ENCODE results near the gene P2RX5.

Gene P2RX5

GRCh38 chr17:3635474-3636153 is 60.3 kb downstream of the P2RX5 start:
- TF ChIP-seq, protein P1, sequence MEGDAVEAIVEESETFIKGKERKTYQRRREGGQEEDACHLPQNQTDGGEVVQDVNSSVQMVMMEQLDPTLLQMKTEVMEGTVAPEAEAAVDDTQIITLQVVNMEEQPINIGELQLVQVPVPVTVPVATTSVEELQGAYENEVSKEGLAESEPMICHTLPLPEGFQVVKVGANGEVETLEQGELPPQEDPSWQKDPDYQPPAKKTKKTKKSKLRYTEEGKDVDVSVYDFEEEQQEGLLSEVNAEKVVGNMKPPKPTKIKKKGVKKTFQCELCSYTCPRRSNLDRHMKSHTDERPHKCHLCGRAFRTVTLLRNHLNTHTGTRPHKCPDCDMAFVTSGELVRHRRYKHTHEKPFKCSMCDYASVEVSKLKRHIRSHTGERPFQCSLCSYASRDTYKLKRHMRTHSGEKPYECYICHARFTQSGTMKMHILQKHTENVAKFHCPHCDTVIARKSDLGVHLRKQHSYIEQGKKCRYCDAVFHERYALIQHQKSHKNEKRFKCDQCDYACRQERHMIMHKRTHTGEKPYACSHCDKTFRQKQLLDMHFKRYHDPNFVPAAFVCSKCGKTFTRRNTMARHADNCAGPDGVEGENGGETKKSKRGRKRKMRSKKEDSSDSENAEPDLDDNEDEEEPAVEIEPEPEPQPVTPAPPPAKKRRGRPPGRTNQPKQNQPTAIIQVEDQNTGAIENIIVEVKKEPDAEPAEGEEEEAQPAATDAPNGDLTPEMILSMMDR (IDR thresholded peaks at IDR 0.05; ENCODE audit: low read depth, low read length, missing control alignments) = no peak
- peak overlapping the region; percentile 95 for H3K4me3 ChIP-seq (ENCODE audit: low read depth, low read length)
- DNase-seq (ENCODE audit: low read depth) = no peak
- in situ Hi-C loops (cut with HindIII; ENCODE audit: low sequenced_read_pairs) = loop anchor here (10.0 kb wide), 1 partner anchor 101 kb away; no protein-coding TSS in a partner anchor

DNA sequence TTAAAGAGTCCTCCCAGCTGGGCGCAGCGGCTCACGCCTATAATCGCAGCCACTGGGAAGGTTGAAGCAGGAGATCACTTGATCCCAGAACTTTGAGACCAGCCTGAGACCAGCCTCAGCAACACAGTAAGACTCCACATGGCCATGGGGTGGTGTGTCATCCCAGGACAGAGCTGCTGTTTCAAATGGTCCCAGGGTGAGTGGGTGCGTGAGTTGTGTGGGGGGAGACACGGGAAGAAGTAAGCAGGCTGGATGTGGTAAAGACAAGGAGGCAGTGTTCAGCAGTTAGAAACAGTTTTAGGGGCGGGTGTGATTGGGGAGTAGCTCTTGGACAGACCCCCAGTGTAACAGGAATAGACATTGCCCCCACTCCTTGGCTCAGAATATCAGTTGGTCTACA is 63.7 kb downstream of the P2RX5 start:
- no peak for DNase-seq (ENCODE audit: low read depth)
- in situ Hi-C loops (cut with HindIII; ENCODE audit: low sequenced_read_pairs) = loop anchor here (10.0 kb wide), 1 partner anchor 97 kb away; no protein-coding TSS in a partner anchor
- no peak overlapping the region for H3K4me3 ChIP-seq (ENCODE audit: low read depth, low read length)
- TF ChIP-seq, protein P1 (IDR thresholded peaks at IDR 0.05; ENCODE audit: low read depth, low read length, missing control alignments) = no peak

DNA sequence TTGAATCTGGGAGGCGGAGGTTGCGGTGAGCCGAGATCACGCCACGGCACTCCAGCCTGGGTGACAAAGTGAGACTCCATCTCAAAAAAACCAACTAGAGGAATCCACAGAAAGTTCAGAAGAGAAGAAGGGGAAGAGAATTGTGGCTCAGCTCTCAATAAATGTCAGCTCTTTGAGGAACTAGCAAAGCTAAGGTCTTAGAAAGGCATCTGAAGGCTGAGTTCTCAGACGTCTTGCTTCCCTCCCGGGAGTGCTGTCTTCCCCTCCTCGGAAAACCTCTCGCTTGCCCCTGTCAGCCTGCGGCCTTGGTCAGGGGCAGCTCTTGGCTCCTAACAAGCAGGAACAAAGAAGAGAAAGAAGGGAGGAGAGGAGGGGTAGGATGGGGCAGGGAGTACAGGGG is 65.2 kb downstream of the P2RX5 start:
- TF ChIP-seq, protein P1 (IDR thresholded peaks at IDR 0.05; ENCODE audit: low read depth, low read length, missing control alignments) = no peak
- in situ Hi-C loops (cut with HindIII; ENCODE audit: low sequenced_read_pairs) = loop anchor here (10.0 kb wide), 1 partner anchor 96 kb away; no protein-coding TSS in a partner anchor
- no peak for DNase-seq (ENCODE audit: low read depth)
- H3K4me3 ChIP-seq (ENCODE audit: low read depth, low read length) = no peak overlapping the region

- in situ Hi-C loops (cut with HindIII; ENCODE audit: low sequenced_read_pairs) = no loop called here
- TF ChIP-seq, protein P1 (IDR thresholded peaks at IDR 0.05; ENCODE audit: low read depth, low read length, missing control alignments) = no peak
- no peak for DNase-seq (ENCODE audit: low read depth)
- no peak overlapping the region for H3K4me3 ChIP-seq (ENCODE audit: low read depth, low read length)
These were observed 68.2 kb downstream of the P2RX5 start for GRCh38 chr17:3627769-3628167.

- H3K4me3 ChIP-seq (ENCODE audit: low read depth, low read length) = no peak overlapping the region
- TF ChIP-seq, protein P1 (IDR thresholded peaks at IDR 0.05; ENCODE audit: low read depth, low read length, missing control alignments) = no peak
- in situ Hi-C loops (cut with HindIII; ENCODE audit: low sequenced_read_pairs) = no loop called here
These were observed 68.9 kb downstream of the P2RX5 start for GRCh38 chr17:3626831-3627768.

More at GRCh38 chr17:3626831-3627768, 68.9 kb downstream of the P2RX5 start:
- DNase-seq (ENCODE audit: low read depth) = no peak

Data from astrocyte of the cerebellum (primary cell).